RPMI7951 (cell line): ENCODE data around the gene POLR1C. TPM values are rescaled to one million over a fixed set of nuclear protein-coding genes. Genes with fewer than 3 reads are reported as not detected.
"Not testable (repeated sequence)": the region's sequence is repeated elsewhere in the genome, so short reads cannot be mapped to it uniquely, and the experiment has no call there.

ENCODE experiments used
- DNase-seq: peaks from one replicate; pipeline ENCODE4 v3.0.0-alpha.2; 2012; ENCODE audit warnings: low read depth
- total RNA-seq: library from RNA; depleted of rRNA; stranded (reverse); fragments of >200 nt; shearing (Covaris generic); gene quantifications from 2 replicates; pipeline ENCODE4 v1.2.3, GENCODE V29; 2014

Gene POLR1C
- total RNA-seq, 1 experiment from 2014 or later, result 50.7 TPM

DNA sequence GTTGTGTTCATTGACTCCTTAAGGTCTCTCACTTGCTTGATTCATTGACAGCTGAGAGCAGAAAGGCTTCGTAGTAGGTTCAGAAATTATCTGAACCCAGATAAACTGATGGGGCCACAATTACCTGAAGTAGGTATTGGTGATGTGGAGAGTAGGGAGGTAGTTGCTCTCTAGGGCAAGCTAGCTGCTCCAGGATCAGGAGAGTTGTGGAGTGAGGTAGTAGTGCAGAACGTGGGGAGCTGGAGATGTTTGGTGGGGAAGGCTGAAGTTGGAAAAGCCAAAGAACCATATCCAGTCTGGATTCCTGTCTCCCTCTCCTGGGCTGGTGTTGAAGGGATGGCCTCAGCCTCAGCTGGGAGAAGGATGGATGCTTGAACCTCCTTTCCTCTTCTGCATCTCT, 23.7 kb upstream of the POLR1C start:
- DNase-seq, result no peak

DNA sequence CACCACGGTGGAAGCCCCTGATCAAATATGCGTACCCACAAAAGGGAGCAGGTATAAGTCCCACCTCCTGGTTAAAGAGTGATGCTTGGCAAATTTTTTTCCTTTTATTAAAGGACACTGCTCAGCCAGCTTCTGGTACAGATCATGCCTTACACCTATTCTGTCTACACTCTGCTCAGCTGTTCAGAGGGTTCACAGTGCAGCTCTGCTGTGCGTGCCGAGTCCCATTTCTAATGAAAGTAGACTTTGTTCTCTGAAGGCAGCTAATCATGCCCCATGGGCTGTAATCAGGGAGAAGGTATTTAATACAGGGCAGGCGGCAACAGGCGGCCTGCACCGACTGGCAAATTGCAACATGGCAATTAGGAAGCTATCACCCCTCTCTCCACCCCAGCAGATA, 23.1 kb upstream of the POLR1C start:
- no peak for DNase-seq

DNA sequence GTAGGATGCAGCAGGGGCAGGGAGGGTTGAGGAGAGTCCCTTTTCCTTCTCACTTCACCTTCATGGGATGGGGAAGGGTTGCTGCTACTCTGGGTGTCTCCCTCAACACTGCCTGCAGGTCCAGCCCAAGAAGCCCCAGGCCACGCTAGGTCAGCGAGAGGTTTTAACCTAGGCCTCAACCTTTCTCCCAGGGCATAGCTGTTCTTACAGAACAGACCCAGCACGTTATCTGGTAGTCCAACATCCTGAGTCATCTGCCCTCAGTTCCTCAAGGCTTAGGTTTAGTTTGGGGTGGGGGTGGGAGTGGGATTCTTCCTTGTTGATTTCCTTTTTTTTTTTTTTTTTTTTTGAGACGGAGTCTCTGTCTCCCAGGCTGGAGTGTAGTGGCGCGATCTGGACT, 22.6 kb upstream of the POLR1C start:
- no peak for DNase-seq

DNA sequence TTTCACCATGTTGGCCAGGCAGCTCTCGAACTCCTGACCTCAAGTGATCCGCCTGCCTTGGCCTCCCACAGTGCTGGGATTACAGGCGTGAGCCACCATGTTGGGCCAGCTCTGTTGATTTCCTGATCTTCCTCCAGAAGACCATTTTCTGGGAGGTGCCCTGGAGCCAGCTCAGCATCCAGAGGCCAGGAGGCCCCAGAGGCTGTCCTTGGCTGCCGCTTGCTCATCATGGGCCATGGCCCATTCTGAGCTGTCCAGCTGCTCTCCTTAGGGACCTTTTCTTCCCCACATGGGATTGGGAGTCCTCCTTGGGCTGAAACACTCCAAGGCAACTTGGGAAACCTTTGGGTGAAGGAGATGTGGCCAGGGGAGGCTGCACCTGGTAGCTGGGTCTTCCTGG, 22.1 kb upstream of the POLR1C start:
- no peak for DNase-seq

DNA sequence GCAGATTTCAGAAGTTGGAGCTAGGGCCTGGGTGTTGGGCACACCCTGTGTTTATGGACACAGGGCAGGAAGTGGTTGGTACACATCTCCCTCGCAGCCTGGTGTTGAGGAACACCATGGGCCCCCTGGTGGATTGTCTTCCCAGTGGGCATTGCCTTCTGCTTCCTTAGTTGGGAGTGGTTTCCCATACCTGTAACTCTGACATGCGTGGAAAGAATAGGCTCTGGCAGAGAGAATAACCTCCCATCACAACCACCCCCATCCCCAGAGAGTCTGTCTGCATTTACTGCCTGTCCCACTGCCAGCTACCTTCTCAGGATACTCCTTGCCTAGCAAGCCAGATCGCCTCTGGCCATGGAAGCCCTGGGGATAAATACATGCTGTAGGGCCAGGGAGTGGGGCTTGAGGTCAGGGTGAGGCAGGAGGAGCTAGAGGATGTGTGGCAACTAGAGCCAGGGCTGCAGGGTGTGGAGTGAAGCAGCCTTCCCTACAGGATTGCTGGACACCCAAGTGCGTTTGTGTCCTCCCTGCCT, 21.4 kb upstream of the POLR1C start:
- DNase-seq, result peak; percentile 40

DNA sequence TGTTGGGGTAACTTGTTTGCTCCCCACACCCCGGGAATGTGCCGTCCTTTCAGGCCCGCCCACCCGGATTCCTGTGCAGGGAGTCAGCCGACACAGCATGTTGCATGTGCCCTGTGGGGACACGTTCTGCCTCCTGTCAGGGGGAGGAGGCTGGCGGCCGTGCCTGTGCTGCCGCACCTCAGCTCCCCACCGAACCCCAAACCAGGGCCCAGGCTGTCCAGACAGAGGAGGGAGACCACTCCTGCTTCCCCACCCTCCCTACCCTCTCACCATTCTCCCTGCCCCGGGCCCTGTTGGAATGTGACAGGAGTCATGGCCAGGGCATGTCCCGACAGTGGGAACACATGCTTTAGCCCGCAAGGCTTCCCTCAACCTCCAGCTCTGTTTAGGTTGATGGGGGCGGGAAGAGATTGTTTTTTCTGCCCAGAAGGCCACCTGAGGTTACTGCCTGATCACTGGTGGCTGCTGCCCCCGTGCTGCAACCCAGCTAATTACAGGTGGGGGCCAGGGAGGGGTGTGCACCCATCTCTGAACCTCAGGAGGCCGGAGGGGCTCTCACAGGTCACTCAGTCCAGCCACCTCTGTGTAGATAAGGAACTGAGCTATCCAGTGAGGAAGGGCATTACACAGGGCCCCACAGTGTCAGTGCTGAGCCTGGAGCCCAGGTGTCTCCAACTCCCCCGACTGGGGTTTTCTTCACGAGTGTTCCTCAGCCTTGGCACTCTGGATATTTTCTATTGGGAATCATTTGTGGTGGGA, 20.3 kb upstream of the POLR1C start:
- peak; percentile 54 for DNase-seq

DNA sequence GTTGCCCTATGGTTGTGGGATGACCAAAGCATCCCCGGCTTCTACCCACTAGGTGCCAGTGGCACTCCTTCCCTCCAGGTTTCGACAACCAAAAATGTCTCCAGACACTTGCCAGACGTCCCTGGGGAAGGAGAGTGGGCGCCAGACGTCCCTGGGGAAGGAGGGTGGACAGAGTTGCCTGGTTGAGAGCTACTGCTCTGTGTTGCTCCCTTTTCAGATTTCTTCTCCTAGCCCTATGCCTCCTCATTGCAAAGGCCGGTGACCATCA, 19.8 kb upstream of the POLR1C start:
- DNase-seq, result no peak

DNA sequence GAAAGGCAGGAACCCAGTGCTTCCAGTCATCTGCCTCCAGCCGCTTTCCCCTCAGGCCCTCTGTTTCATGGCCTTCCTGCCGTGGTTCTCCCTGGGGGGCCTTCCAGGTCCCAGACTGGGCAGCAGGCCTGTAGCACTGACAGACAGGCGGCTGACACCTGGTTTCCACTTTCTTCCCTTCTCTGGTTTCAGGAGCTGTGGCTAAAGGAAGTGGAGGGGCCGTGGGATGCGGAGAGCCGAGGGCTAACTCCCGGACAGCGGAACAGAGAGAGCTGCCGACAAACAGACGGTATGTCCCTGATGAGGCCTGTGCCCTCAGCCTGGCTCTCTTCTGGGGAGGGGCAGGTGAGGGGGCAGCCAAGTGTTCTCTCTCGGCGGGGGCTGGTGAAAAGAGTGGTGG, 19.2 kb upstream of the POLR1C start:
- no peak for DNase-seq

DNA sequence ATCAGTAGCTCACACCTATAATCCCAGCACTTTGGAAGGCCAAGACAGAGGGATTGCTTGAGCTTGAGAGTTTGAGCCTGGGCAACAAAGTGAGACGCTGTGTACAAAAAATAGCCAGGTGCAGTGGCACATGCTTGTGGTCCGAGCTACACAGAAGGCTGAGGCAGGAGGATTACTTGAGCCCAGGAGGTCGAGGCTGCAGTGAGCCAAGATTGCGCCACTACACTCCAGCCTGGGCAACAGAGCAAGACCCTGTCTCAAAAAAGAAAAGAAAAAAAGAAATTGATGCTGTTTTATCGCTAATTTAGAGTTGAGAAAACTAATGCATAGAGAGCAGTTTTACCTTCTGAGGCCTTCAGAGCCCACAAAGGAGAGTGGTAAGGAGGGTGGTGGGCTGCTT, 18.6 kb upstream of the POLR1C start:
- DNase-seq, result not testable (repeated sequence)

DNA sequence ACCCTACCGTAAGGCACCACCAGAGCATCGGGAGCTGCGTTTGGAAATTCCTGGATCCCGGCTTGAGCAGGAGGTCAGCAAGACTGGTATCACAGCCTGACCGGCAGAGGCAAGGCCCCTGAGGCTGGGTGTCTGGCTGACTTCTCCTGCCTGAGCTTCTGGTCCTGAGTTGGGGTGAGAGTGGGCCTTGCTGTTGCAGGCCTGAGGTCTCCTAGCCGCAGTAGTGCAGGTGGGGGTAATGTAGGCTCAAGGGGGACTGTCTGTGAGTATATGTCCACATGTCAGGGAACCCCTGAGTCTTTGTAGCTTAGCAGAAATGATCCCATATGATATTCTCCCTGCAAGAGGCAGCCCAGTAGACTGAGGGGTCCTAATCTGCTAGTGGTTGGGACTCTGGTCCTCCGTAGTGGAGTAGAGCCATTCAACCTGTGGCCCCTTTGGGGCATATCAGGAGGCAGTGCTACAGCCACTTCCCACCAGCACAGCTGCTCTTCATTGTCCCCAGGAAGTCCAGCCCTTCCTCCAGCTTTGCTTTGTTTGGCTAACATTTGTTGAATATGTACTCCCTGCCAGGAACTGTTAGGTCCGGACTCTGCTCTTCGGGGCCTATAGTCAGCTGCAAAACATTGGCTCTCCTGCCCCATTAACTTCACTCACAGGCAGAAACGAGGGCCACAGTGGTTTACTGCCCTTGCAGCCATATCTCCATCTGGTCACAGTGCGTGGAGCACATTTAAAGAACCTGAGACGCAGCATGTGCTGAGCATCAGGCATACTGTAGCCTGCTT, 17.7 kb upstream of the POLR1C start:
- DNase-seq, result no peak

DNA sequence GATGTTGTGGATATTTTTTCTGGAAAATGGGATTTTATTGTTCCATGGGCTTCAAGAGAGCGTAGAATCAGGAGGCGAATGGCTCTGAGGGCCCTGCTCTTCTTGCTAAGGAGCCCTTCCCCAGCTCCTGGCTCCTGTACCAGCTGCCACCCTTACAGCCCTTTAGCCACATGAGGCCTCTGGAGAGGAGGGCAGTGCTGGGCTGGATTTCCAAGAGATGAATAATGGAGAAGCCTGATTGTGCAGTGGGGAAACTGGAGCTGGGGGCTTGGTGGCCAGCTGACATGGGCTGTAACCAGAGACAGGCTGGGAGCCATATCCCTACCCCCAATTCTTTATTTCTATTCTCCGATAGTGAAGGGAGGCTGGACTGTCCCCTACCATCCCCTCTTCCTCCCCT, 16.0 kb upstream of the POLR1C start:
- DNase-seq, result no peak

DNA sequence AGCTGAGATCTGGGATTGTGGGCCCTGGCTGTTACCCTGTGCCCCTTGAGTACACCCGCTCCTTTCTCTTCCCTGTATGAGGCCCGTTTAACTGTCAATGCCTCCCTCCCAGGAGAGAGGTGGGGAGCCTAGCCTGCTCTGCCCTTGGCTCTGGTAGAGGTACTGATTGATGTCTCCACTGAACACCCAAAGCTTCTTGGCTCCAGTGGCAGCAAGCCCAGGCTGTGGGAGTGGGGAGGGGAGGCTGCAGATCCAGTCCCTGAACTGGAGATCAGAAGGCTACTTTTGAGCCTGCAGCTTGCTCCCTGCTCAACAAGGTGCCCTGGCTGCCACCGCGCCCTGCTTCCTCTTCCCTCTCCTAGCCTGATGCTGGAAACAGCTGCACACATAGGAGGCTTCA, 14.2 kb upstream of the POLR1C start:
- no peak for DNase-seq

DNA sequence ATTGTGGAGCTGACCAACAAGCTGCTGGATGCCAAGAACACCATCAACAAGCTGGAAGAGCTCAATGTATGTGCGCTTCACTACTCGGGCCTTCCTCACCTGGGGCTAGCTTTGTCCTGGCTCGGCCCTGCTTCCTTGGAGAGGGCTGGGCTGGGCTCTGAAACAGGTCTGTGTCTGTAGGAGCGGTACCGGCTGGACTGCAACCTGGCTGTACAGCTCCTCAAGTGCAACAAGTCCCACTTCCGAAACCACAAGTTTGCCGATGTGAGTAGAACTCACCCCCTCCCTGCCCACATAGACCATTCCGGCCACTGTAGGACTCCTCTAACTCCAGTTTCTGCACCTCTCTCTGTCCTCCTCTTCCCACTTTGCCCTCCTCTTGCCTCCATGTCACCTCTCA, 13.4 kb upstream of the POLR1C start:
- no peak for DNase-seq

DNA sequence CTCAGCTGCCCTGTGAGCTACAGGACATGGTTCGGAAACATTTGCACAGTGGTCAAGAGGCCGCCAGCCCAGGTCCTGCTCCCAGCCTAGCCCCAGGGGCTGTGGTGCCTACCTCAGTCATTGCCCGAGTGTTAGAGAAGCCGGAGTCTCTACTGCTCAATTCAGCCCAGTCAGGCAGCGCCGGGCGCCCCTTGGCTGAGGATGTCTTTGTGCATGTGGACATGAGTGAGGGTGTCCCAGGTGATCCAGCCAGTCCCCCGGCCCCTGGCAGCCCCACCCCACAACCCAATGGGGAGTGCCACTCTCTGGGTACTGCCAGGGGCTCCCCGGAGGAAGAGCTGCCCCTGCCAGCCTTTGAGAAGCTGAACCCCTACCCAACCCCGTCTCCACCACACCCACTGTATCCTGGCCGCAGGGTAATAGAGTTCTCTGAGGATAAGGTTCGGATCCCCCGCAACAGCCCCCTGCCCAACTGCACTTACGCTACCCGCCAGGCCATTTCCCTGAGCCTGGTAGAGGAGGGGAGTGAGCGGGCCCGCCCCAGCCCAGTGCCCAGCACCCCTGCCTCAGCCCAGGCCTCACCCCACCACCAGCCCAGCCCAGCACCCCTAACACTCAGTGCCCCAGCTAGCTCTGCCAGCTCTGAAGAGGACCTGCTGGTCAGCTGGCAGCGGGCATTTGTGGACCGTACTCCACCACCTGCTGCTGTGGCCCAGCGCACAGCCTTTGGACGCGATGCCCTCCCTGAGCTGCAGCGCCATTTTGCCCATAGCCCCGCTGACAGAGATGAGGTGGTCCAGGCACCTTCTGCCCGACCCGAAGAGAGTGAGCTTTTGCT, 11.9 kb upstream of the POLR1C start:
- DNase-seq, result no peak

DNA sequence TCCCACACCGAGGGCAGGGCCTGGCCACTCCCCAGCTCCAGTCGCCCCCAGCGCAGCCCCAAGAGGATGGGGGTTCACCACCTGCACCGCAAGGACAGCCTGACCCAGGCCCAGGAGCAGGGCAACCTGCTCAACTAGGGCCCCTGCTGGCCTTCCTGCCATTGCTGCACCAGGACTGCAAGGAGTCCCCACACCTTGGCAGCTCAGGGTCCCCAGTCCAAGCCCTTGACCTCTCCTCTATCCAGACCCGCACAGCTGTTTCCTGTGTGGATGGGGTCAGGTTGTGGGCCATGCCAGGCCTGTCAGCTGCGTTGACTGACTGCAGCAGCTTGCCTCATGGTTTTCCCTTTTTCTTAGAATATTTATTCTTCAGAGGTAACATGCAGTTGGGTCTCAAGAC, 11.2 kb upstream of the POLR1C start:
- no peak for DNase-seq

DNA sequence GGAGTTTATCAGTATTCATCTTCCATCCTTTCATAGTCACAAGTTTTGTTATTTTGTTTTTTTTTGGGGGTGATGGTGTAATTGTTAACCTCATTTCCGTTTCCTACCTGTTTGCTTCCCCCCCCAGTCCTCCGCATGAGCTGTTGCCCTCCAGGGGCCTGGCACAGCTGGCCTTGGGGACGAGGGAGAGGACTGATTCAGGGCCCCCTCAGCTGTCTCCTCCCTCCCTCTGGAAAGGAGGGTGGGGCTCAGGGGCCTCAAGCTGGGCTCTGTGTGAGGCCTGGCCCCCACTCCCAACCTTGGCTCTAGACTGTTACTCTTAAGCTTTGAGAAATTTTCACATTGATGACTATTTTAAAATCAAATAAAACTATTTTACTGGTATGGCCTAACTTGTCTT, 10.7 kb upstream of the POLR1C start:
- no peak for DNase-seq

DNA sequence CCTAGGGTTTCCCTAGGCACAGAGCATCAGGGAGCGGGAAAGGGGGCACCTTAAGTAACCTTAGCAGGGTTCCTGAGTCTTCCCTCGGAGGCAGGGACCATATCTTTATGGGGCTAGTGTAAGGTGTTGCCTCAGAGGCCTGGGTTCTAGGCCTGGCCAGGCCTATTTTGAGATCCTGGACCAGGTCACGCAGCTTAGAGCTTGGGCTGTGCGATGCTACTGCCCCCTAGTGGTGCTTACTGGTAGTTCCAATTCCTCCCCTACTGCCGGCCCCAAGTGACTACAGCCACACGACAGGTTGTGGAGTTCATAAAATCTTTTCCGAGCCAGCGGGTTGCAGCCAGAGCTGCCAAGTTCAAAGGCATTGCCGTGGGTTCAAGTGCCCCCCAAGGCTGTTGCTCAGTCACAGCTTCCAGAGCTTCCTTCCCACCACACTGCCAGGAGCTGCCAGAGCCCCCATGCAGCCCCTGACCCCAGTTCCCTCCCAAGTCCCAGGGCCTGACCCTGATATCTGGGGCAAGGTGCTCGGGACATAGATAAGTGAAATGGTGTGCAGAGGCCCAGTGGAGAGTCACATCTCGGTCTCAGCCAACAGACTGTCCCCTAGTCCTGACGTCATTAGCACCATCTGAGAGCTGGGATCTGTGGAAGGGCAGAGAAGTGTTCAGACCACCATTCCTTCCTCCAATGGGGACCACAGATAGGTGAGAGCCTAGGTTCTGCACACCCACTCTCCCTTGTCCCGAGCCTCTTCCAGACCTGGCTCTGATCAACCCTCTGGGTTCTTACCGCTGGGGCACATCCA, 10.0 kb upstream of the POLR1C start:
- DNase-seq, result peak; percentile 70

DNA sequence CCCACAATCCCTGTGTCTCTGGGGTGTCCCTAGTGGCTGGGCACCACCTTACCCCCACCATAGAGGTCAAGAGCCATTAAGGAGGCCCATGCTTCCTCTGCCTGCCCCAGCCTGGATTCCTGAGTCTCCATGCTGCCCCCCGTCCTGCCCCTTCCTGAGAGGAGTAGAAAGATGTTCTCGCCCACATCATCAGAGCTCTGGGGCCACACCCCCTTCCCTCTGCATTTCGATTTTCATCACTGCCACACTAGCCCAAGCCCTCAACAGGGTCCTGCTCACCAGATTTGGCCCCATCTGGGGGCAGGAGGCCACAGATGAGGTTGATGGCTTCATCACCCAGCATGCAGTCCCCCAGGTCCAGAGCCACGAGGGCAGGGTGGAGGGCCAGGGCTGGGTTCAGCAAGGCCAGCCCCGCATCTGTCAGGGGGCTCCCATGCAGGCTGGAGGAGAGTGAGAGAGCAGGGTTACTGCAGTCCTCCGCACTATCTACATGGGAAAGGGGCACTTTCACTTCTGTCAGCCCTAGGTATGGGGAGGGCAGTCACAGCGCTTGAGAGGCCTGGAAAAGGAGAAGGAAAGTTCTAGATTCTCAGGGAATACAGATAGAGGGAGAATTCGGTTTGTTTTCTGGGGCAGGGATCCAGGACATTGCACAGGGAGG, 8.3 kb upstream of the POLR1C start:
- no peak for DNase-seq

DNA sequence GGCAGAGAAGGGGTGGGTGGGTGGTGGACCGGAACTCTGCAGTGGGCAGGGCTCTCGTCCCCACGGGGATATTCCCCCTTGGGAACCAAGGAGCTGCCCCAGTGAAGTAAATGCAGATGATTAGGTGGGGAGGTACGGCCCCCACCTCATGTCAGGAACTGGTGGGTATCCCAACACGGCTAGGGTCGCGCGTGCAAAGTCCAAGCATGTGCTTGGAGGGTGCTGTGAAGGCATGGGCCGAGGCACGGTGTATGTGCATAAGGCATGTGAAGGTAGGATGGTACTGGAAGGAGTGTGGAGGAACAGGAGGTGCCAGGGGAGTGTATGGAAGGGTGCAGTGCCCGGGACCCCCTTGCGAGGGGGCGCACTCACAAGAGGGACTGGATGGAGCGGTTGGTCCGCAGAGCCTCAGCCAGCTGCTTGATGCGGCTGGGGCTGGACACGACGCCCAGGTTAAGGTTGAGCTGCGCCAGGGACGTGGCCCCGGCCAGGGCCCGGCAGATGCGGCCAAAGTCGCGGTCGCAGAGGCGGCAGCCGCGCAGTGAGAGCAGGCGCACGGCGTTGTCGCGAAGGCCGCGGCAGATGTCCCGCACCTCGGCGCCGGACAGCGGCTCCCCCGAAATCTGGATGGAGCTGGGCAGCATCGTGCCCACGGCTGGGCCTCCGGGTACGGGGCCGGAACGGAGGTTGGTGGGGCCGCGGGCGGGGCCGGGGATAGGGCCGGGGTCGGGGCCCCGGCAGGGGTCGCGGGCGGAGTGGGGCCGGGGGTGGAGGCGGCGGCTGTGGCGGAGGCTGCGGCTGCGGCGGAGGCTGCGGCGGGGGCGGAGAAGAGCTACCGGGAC, 7.5 kb upstream of the POLR1C start:
- DNase-seq, result no peak
